ENCODE data around the gene MNX1.

MNX1 gene

DNA sequence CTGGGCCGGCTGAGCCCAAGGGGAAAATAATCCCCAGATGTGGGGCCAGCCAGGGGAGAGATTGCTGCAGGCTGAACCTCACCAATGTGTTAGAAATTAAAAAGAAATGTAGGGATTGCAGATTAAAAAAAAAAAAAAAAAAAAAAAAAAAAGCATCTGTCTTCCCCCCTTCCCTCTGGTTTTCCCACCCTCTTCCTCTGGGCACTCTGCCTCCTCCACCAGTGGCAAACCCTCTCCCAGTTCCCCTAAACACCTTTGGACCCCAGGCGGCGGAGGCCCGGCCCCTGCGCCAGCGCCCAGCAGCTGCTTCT, 7.1 kb downstream of the MNX1 start:
- no peak overlapping the region for H3K4me3 ChIP-seq (ENCODE audit: low read depth, low read length)
- TF ChIP-seq, protein P1, sequence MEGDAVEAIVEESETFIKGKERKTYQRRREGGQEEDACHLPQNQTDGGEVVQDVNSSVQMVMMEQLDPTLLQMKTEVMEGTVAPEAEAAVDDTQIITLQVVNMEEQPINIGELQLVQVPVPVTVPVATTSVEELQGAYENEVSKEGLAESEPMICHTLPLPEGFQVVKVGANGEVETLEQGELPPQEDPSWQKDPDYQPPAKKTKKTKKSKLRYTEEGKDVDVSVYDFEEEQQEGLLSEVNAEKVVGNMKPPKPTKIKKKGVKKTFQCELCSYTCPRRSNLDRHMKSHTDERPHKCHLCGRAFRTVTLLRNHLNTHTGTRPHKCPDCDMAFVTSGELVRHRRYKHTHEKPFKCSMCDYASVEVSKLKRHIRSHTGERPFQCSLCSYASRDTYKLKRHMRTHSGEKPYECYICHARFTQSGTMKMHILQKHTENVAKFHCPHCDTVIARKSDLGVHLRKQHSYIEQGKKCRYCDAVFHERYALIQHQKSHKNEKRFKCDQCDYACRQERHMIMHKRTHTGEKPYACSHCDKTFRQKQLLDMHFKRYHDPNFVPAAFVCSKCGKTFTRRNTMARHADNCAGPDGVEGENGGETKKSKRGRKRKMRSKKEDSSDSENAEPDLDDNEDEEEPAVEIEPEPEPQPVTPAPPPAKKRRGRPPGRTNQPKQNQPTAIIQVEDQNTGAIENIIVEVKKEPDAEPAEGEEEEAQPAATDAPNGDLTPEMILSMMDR (IDR thresholded peaks at IDR 0.05; ENCODE audit: low read depth, low read length, missing control alignments), result no peak
- in situ Hi-C loops (cut with HindIII; ENCODE audit: low sequenced_read_pairs), result no loop called here

DNA sequence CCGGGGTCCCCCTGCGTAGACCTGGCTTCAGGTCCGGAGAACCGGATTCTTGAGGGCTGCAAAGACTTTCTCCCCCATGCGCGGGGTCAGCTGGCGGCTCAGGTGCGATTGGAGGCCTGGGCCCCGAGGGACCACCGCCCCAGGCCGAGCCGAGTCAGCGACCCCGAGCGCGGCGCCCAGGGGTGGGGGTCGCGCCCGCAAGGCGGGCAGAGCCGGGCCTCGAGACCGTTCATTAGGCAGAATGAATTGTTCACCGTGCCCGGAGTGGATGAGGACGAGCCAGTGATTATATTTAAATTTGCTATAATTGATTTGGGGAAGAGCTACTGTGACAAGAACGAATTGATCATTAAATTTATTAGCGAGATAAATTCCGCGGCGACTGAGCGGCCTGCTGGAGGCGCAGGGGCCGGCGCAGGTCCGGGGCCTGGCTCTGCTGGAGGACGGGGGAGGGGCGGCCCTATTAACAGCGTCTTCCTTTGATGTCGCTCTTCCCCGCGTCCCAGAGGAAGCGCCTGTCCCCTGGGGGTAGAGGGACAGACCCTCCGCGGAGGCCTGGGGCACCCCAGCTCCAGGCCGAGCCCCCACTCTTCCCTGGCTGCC, 7.5 kb downstream of the MNX1 start:
- in situ Hi-C loops (cut with HindIII; ENCODE audit: low sequenced_read_pairs), result no loop called here
- no peak for DNase-seq (ENCODE audit: low read depth)
- no peak overlapping the region for H3K4me3 ChIP-seq (ENCODE audit: low read depth, low read length)
- TF ChIP-seq, protein P1 (IDR thresholded peaks at IDR 0.05; ENCODE audit: low read depth, low read length, missing control alignments), result no peak

More for the DNA sequence above, 7.1 kb downstream of the MNX1 start:
- DNase-seq (ENCODE audit: low read depth), result no peak

DNA sequence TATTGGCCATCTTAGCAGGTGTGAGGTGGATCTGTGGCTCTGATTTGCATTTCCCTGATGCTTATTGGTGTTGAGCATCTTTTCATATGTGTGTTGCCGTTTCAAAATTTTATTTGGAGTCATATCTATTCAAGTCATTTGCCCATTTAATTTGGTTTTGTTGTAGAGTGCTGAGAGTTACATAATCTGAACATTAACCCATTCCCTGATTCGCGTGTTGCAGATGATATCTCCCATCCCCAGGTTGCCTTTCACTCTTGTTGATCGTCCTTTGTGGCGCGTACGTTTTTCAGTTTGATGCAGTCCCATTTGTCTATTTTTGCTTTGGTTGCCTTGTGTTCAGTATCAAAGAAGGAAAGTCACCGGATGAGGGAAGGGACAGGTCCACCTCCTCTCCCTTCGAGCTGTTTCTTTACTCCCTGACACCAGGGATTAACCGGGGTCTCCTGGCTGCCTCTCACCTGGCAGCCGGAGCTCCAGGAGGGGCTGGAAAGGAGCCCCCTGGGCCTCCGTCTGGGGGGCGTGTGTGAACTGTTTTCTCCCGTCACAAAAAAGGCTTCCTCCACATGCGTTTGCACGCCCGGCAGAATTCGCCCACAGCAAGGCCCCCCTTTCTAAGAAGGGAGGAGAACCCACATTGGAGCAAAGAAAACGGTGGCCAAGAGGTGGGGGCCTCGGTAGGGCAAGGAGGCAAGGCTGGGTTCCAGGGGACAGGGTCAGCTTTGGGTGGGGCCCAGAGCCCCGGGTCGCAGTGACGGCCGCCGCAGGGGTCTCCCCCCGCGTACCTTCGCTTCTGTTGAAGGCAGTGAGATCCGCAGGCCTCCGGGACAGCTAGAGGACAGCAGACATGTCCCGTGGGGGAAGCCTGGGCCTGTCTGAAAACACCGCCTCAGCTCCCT, 8.3 kb downstream of the MNX1 start:
- TF ChIP-seq, protein P1 (IDR thresholded peaks at IDR 0.05; ENCODE audit: low read depth, low read length, missing control alignments), result no peak
- H3K4me3 ChIP-seq (ENCODE audit: low read depth, low read length), result no peak overlapping the region
- DNase-seq (ENCODE audit: low read depth), result no peak
- in situ Hi-C loops (cut with HindIII; ENCODE audit: low sequenced_read_pairs), result no loop called here

DNA sequence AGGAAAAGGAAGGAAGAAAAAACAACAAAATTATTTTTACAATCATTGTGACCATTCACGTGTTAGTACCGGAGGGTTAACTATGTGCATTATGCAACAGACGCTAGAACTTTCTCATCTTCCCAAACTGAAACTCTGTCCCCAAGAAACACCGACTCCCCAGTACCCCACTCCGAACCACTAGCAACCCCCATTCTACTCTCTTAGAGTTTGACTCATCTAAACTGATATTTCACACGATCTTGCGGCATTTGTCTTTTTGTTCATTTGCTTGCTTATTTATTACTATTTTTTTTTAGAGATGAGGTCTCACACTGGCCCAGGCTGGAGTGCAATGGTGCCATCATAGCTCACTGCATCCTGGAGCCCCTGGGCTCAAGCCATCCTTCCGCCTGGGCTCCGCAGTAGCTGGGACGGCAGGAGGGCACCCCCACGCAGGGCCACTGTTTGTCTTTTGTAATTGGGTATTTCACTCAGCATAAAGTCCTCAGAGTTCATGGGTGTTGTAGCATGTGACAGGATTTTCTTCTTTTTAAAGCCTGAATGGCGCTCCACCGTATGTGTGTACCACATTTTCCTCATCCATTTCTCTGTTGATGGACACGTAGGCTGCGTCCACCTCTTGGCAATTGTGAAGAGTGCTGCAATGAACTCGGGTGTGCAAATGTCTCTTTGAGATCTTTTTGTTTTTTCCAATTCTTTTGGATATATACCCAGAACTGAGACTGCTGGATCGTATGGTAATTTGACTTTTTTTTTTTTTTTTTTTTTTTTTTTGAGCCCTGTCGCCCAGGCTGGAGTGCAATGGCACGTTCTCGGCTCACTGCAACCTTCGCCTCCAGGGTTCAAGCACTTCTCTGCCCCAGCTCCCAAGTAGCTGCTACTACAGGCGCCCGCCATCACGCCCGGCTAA, 9.5 kb downstream of the MNX1 start:
- no peak for DNase-seq (ENCODE audit: low read depth)
- in situ Hi-C loops (cut with HindIII; ENCODE audit: low sequenced_read_pairs), result no loop called here
- TF ChIP-seq, protein P1 (IDR thresholded peaks at IDR 0.05; ENCODE audit: low read depth, low read length, missing control alignments), result no peak
- no peak overlapping the region for H3K4me3 ChIP-seq (ENCODE audit: low read depth, low read length)

DNA sequence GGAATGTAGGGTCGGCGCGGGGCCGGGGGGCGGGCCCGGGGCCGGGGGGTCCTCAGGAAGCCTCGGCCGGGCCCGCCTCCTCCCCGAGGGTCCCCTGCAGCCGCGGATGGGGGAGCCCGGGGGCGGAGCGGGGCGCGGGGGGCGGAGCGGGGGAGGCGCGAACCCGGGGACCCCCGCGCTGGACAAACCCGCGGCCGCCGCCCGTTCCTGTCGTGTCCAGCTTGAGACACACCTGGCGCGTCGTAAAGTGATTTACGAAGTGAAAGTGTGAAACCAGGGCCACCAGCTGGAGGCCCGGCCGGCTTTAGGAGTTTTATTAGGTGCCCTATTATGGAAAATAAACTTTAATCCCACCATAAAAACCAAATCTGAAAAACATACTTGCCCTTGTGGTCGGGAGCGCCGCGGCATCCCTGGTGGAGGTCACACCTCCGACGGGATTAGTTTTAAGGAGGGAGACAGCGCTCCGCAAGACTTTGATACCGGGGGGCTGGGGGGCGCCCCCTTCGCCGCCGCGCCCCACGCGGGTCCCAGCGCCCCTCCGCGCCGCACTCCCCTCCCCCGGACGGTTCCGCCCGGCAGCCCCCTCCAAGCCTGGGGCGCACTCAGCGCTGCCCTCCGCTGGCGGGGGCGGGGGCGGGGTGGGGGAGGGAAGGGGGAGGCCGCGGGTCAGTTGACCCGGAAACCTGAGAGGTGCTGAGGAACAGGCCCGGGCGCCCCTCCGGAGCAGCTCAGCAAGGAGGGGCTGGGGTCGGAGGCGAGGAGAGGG, 10.3 kb downstream of the MNX1 start:
- in situ Hi-C loops (cut with HindIII; ENCODE audit: low sequenced_read_pairs), result no loop called here
- TF ChIP-seq, protein P1 (IDR thresholded peaks at IDR 0.05; ENCODE audit: low read depth, low read length, missing control alignments), result no peak
- peak overlapping the region; percentile 9 for H3K4me3 ChIP-seq (ENCODE audit: low read depth, low read length)
- DNase-seq (ENCODE audit: low read depth), result no peak
